GM21528 (cell line): ENCODE results near the gene CCDC18.
A peak's percentile ranks its signal among the peaks of the same experiment; 100 is the strongest.
"Not testable (repeated sequence)": the region's sequence is repeated elsewhere in the genome, so short reads cannot be mapped to it uniquely, and the experiment has no call there.

Experiments used
- ATAC-seq: cut with Tn5 transposase; IDR thresholded peaks from one replicate; pipeline ENCODE4 v1.9.1; 2021; ENCODE audit warnings: mild to moderate bottlenecking, moderate library complexity; ENCODE audit not compliant: unreplicated experiment, low FRiP score

The CCDC18 gene

DNA sequence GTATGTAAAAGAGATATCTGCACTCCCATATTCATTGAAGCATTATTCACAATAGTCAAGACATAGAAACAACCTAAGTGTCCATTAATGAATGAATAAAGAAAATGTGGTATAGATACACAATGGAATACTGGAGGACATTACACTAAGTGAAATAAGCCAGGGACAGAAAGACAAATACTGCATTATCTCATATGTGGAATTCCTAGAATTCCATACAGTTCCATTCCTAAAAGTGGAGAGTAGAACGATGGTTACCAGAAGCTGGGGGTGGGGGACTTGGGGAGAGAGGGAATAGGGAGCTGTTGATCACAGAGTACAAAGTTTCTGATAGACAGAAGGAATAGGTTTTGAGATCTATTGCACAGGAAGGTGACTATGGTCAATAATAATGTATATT is 7.7 kb upstream of the CCDC18 start:
- no peak for ATAC-seq

DNA sequence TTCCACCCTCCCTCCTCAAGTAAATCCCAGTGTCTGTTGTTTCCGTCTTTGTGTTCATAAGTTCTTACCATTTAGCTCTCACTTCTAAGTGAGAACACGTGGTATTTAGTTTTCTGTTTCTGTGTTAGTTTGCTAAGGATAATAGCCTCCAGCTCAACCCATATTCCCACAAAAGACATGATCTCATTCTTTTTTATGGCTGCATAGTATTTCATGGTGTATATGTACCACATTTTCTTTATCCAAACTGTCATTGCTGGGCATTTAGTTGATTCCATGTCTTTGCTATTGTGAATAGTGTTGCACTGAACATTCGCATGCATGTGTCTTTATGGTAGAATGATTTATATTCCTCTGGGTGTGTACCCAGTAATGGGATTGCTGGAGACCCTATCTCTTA is 5.9 kb upstream of the CCDC18 start:
- not testable (repeated sequence) for ATAC-seq

DNA sequence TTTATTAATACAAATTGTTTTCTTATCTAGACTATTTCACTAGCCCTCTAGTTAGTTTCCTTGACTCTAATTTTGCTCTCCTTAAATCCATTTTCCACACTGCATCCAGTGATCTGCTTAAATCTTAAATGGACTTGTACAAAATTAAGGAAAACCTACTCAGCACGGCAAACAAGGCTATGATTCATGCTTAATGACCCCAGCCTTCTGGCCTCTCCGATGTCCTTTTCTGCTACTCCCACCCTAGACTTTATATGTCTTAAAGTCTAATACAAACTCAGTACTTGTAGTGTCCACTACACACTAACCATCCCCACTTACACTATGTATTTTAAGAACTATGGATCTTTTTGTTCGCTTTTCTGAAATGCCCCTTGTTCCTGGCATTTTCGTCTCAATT is 2.5 kb upstream of the CCDC18 start:
- ATAC-seq: no peak

DNA sequence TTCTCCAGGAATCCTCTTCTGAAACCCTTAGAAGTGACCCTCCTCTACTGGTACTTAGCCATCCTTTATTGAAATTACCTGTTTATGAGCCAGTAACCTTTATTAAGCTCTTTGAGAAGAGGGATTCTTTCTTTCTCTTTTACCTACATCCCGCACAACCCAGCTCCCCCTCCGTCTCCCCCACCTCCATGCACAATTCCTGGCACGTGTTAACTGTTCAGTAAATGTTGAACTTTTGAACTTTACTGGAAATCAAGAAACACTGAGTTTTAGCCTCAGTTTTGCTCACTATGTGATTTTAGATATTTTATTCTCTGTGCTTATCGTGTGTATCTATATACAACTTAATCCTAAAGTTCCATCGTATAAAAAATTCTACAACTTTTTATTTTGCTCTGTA is 2.1 kb upstream of the CCDC18 start:
- no peak for ATAC-seq

DNA sequence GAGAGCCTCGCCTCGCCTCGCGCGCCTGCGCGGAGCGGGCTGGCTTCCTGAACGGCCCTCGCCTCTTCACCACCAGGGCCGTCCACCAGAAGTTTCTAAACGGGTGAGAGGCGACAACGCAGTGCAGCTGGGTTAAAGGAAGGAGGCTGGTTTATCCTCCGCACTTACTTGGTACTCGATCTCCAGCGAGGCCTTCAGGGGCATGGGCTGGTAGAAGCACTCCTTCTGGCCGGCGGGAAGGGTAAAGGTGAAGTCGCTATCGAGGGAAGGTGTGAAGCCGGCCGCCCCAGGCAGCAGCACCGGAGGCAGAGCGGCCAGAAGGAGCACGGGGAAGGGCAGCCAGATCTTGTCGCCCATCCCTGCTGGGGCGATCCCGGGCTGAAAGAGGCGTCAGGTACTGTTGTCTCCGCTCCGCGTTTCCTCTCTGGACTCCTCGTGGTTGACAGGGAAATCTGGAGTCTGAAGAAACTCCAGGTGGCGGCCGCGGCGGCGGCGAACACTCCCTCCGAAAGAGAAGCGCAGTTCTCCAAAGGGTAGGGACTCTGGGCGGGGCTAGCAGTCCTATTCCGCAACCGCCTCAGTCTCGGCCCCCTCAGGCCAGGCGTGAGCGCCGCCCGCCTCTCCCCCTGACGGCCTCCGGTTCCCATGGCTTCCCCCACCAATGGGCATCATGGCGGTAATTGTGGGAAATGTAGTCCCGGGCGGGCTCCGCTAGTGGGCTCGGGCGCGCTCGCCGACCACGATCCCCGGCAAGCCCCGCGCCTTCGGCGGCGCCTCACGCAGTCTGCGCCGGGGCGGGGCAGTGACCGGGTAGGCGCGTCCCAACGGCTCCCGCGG is 420 bp upstream of the CCDC18 start, which contains the start of gene TMED5:
TMED5 (minus strand) TSS at position 528 of the 837 bp plus-strand sequence; CDS start at position 357, 171 bp downstream.
- peak; percentile 89 for ATAC-seq

DNA sequence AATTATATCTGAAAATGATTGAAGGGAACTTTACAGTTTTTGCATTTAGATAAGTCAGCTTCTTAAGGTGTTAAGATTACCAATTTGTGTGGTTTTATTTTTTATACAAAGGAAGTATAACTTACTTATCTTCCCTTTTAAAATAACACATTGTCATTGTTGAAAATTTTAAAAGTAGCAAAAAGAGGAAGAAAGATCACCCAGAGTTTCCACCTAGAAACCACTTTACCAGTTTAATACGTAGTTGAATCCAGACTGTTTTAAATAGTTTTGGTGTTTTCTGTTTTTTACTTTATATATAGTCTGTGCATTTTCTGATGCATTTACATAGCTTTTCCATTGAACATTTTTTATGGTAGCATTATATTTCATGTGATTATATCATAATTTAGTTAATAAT is 6.1 kb downstream of the CCDC18 start:
- ATAC-seq: no peak

DNA sequence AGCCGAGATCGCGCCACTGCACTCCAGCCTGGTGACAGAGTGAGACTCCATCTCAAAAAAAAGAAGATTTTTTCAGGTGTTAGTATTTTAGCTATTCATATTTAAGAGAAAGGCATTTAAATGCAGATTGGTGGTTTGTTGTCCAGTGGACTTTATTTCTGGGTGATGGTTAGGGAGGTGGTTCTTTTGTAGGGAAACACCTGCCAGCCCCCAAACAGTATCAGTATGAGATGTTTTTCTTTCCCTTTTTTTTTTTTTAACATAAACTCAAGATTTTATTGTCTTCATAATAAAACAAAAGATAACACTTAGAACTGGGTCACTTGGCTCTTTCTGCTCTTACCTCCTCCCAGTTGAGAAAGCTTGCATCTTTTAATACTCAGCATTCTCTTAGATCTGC is 9.9 kb downstream of the CCDC18 start:
- ATAC-seq: no peak

DNA sequence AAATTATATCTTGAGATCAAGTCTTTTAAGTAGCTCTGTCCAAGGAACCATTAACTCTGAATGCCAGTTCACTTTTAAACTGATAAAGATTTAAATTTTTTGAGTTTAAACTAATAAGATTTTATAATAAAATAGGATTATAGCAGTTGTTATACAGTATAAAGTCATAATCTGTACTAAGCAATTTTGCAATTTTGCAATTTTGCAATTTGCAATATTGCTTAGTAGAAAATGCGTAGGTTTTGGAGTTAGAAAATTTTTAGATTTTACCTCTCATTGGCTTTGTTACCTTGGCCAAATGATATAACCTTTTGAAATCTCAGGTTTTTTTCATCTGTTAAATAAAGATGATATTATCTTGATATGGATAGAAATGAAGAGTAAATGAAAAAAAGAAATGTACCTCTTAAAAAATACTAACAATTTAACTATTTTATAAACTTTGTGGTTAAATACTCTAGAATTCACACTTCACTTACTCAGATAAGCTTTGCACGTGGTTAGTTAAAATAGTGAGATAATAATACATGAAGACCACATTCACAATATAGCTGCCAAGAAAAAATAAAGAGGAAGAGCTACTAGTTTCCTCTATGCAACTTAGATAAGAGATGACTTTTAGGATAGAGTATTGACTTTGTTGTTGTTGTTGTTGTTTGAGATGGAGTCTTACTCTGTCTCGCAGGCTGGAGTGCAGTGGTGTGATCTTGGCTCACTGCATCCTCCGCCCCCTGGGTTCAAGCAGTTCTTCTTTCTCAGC is 13.9 kb downstream of the CCDC18 start:
- ATAC-seq: no peak

DNA sequence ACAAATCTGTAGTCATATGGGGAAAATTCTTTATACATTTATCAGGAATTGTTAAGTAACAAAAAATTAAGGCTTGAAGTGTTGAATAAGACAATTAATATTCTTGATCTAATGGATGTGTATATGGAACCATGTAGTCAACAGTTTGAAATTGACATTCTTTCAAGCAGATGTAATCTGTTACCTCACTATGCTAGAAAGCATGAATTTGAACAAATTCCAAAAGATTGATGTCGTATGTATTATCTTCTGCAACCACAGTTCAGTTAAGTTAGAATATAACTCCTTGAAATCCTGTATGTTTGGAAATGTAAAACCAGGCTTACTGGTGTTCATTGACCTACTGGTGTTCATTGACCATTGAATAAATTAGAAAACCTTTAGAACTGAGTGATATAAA is 16.1 kb downstream of the CCDC18 start:
- no peak for ATAC-seq

DNA sequence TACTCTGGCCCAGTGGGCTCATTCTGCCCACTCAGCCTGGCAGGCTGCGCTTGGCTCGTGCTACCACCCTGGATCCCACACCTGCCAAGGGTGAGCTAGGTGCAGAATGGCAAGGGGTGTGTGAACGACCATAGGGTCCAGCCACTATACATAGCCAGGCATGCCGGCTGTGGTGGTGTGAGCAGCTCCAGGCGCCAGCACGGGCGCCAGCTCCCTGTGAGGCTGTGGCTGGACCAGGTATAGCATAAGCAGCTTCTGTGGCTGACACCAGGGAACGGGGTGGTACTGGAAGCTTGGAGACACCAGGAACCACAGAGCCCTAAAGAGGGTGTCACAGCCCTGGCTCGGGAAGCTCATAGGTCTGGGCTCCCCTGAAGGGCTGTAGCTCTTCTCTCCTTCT is 18.6 kb downstream of the CCDC18 start:
- no peak for ATAC-seq

DNA sequence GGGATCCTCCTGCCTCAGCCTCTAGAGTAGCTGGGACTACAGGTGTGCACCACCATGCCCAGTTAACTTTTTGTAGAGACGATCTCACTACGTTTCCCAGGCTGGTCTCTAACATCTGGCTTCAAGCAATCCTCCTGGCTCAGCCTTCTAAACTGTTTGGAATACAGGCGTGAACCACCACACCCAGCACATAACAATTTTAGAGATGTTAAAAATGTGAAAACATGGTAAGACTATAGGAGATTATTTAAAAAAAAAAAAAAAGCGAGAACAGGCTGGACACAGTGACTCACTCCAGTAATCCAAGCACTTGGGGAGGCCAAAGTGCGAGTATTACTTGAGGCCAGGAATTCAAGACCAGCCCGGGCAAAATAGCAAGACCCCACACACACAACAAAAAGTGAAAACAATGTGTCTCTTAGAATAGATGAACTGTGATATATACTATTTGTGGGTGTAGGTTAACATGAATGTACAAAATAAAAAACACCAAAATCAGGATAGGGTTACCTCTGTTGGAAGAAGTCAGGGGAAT is 19.6 kb downstream of the CCDC18 start:
- ATAC-seq: no peak

DNA sequence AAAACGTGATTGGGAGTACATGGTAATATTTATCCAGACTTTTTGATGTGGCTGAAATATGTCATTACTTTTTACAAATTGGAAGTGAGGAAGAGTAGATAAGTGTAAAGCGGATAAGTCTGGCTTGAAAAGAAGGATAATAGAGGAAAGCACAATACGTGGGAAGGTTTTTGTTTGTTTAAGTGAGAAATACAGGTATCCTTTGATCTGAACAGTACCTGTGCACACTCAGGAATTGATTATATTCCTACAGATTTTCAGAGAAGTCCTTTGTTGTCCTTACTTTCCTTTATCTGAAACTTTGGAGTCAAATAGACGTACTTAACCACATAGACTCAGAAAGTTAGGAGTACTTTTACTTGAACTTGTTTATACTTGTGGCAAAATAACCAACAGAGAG is 20.2 kb downstream of the CCDC18 start:
- ATAC-seq: no peak

DNA sequence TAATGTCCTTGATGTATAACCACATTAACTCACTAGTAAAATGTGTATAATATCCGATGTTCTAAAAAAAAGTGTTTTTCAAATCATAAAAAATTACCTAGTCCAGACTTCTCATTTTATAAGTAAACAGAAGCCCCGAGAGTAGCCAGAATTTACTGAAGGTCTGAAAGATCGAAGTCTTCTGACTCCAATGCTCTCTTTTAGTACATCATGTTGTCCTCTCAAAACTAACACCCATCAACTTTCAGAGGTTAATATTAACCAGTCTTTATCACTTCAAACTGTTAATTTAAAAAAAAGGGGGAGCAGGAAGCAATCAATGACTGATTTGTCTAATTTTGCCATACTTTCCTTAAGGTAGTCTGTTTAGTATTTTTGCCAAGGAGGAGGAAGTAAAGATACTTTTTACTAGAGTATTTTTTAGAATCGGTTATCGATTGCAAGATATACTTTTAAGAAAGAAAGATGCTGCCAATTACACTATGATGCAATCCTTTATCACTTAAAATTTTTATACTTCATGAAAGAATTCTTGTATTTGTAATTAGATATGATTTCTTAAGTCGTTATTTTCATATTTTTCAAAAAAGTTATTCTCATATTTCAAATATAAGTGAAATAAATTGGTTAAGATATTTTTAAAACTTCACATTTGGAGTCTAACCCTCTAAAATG is 25.5 kb downstream of the CCDC18 start:
- no peak for ATAC-seq

DNA sequence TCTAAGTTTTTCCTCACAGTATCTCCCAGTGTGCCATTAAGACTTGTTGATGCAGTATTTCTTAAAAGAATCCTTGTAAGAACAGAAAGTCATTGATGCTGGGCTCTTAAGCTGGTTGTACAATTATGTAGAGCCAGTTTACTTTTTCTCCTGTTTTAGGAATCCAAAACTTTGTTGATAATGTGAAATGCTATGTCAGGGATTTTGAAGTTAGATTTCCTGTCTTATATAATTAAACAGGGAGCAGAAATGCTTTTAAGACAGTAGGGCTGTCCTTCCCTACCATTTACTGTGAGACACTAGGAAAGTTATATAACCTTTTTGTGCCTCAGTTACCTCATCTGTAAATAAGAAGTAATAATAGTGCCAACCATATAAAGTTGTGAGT is 26.0 kb downstream of the CCDC18 start:
- ATAC-seq: no peak

DNA sequence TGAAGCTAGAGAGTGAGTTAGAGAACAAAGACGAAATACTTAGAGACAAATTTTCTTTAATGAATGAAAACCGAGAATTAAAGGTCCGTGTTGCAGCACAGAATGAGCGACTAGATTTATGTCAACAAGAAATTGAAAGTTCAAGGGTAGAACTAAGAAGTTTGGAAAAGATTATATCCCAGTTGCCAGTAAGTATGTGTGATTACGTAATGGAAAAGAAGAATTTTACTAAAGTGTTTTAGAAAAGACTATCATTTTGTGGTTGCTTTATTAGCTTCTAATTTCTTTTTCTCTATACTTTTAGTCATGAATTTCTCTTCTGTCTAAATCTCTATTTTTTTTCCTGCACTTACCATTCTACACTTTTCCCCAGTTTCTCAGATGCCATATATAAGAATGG is 26.7 kb downstream of the CCDC18 start:
- no peak for ATAC-seq

DNA sequence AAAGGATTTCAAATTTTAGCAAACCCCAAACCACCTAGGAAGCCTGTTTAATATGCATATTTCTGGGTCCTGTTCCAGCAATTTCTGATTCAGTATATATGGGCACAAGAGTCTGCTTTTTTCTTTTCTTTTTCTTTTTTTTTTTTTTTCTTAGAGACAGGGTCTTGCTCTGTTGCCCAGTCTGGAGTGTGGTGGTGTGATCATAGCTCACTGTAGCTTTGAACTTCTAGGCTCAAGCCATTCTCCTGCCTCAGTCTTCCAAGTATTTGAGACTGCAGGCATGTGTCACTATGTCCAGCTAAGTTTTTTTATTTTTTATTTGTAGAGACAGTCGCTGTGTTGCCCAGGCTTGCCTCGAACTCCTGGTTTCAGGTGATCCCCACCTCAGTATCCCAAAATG is 34.8 kb downstream of the CCDC18 start:
- no peak for ATAC-seq

DNA sequence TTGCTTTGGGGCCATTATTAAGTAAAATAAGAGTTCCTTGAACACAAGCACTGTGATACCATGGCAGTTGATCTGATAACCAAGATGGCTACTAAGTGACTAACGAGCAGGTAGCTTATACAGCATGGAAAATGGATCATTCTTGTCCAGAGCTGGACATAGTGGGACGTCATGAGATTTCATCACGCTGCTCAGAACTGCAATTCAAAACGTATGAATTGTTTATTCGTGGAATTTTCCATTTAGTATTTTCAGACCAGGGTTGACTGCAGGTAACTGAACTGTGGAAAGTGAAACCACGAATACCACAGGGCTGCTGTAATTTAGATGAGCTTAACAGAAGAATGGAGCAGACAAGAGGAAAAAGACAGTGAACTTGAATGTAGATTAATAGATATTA is 38.9 kb downstream of the CCDC18 start:
- ATAC-seq: peak; percentile 75

DNA sequence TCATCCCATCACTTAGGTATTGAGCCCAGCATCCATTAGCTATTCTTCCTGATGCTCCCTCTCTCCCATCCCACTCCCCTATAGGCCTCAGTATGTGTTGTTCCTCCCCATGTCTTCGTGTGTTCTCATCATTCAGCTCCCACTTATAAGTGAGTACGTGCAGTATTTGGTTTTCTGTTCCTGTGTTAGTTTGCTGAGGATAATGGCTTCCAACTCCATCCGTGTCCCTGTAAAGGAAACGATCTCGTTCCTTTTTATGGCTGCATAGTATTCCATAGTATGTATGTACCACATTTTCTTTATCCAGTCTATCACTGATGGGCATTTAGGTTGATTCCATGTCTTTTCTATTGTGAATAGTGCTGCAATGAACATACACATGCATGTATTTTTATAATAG is 40.2 kb downstream of the CCDC18 start:
- ATAC-seq: not testable (repeated sequence)

DNA sequence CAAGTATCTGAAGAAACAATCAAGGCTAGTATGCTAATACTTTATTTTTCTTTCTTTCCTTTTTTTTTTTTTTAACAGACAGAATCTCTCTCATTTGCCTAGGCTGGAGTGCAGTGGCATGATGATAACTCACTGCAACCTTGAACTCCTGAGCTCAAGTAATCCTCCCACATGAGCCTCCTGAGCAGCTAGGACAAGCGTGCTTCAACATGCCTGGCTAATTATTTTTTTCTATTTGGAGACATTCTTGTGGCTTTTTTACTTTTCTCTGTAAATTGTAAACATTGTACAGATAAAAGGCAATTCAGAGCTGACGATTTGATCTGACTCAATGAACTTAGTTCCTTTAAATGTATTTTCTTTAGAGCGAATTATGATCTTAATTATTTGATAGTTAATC is 41.4 kb downstream of the CCDC18 start:
- no peak for ATAC-seq

DNA sequence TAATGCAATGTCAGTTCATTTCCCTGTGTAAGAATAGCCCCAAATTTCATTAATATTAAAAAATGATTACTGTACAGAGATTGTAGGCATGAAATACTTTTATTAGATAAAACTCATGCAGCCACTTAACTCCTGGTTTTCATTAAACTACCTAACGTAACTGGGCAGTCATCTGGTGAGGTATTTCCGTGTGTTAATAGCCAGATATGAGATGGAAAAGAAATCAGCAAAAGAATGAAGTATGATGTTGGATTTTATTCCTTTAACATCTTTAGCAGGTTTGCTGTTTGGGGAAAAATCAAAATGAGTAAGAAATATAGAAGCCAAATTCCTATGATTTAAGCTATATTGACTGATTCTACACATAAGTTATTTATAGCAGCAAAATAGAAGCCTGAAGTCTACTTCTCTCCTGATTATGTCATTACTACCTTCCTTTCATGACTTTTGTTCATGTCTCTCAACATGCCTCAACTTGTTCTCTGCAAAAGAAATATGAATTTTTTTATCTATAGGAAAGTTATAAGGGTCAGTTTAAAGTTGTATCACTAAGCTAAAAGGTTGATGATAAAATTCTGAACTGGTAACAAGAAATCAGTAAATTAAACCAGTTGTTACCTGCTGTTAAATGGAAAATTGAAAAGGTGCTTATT is 42.6 kb downstream of the CCDC18 start:
- ATAC-seq: no peak

DNA sequence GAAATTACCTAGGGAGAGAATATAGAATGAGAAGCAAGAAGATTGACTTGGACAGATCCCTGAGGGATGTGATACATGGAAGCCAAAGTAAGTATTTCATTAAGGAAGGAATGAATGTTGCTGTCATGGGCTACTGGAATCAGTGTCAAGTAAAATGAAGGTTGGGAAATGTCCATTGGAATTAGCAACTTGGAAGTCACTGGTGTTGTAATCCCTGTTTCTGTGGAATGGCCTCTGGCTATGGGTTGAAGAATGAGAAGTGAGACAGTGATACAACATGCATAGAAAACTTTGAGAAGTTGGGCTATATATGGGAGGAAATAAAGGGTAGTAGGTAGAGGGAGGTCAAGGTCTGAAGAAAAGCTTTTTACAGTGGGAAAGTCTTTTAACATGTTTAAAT is 54.7 kb downstream of the CCDC18 start:
- no peak for ATAC-seq
